Endothelial cell of umbilical vein (primary cell): Measurements from ENCODE around the gene STK32C. TPM values are rescaled to one million over a fixed set of nuclear protein-coding genes. Genes with fewer than 3 reads are reported as not detected.

Experiments
- BruUV-seq: library from RNA; stranded (reverse); fragments of 400-500 nt; replicated peaks from 2 replicates; lab custom pipeline; 2021; lab: Mats Ljungman, UMichigan
- CTCF ChIA-PET: fragments of 300-600, 350-600 bp; sonication (Branson Sonifier 250); formaldehyde crosslinking; loops from one replicate; lab custom pipeline; 2021; ENCODE audit warnings: antibody characterized with exemption, inconsistent platforms; lab: Charles Lee
- POLR2A ChIA-PET: fragments of 300-600, 350-600 bp; sonication (Branson Sonifier 250); formaldehyde crosslinking; loops from one replicate; lab custom pipeline; 2021; ENCODE audit warnings: antibody characterized with exemption, inconsistent platforms; lab: Charles Lee
- DNase-seq: peaks from one replicate; pipeline ENCODE4 v3.0.0-alpha.2; 2011; ENCODE audit warnings: low read depth, low spot score
- FAIRE-seq: peaks from 2 replicates; lab custom pipeline; 2011; peaks lifted over from hg19 to GRCh38; lab: Jason Lieb, UNC
- H2AFZ ChIP-seq: 2 replicates; pipeline ENCODE4 v1.6.0; 2012; ENCODE audit warnings: low read depth, low read length, control low read depth, inconsistent platforms
- H3K27ac ChIP-seq: 2 replicates; pipeline ENCODE4 v1.5.1; 2011; ENCODE audit warnings: low read depth, mild to moderate bottlenecking, control low read depth, low read length, moderate library complexity; ENCODE audit not compliant: insufficient read depth
- H3K27me3 ChIP-seq, 2 experiments: 2 replicates each; pipeline versions ENCODE4 v1.6.0 to v1.6.1; 2011; ENCODE audit warnings: low read length in 2 of 2, mixed read lengths in 1 of 2; ENCODE audit not compliant: control insufficient read depth in 2 of 2, insufficient read depth in 2 of 2
- H3K36me3 ChIP-seq, 2 experiments: 2 replicates in 1 of 2; 3 replicates in 1 of 2; pipeline ENCODE4 v1.5.1; 2011; ENCODE audit warnings: low read length in 2 of 2, mild to moderate bottlenecking in 1 of 2, moderate library complexity in 1 of 2; ENCODE audit not compliant: control insufficient read depth in 2 of 2, insufficient read depth in 2 of 2; ENCODE audit errors: extremely low read depth in 1 of 2
- H3K4me1 ChIP-seq: 3 replicates; pipeline ENCODE4 v1.5.1; 2011; ENCODE audit warnings: mild to moderate bottlenecking, low read length; ENCODE audit not compliant: control insufficient read depth, insufficient read depth; ENCODE audit errors: extremely low read depth
- H3K4me2 ChIP-seq: 2 replicates; pipeline ENCODE4 v1.6.1; 2011; ENCODE audit warnings: low read length, control low read depth, mixed read lengths; ENCODE audit not compliant: insufficient read depth
- H3K4me3 ChIP-seq, 3 experiments: fragments of 200-600 bp in 1 of 3; sonication (generic), shearing (Covaris generic) in 1 of 3; replicated peaks in 1 of 3; 2 replicates each; pipeline ENCODE4 v1.5.1; 2011 to 2016; ENCODE audit warnings: control low read depth in 3 of 3, low read length in 3 of 3, mild to moderate bottlenecking in 2 of 3, inconsistent platforms in 1 of 3, low read depth in 1 of 3, moderate library complexity in 1 of 3; ENCODE audit not compliant: insufficient read depth in 1 of 3
- H3K79me2 ChIP-seq: 2 replicates; pipeline ENCODE4 v1.6.0; 2012; ENCODE audit warnings: low read length, inconsistent platforms; ENCODE audit not compliant: control insufficient read depth, insufficient read depth
- H3K9ac ChIP-seq: replicated peaks from 2 replicates; pipeline ENCODE3; 2011; ENCODE audit warnings: low read length, control low read depth; ENCODE audit not compliant: insufficient read depth; ENCODE audit errors: extremely low read depth
- H3K9me1 ChIP-seq: replicated peaks from 3 replicates; pipeline ENCODE4 v1.6.0; 2011; ENCODE audit warnings: mild to moderate bottlenecking, low read length; ENCODE audit not compliant: control insufficient read depth, insufficient read depth; ENCODE audit errors: extremely low read depth
- H3K9me3 ChIP-seq: replicated peaks from 2 replicates; pipeline ENCODE4 v1.5.1; 2012; ENCODE audit warnings: low read length, inconsistent platforms; ENCODE audit not compliant: control insufficient read depth, insufficient read depth
- H4K20me1 ChIP-seq: replicated peaks from 2 replicates; pipeline ENCODE3; 2011; ENCODE audit warnings: mild to moderate bottlenecking, low read length; ENCODE audit not compliant: control insufficient read depth, insufficient read depth; ENCODE audit errors: extremely low read depth
- CTCF ChIP-seq, 2 donors: IDR thresholded peaks; 1 replicate in 1 of 2; 2 replicates in 1 of 2; pipeline ENCODE4 v1.5.1; 2011; ENCODE audit warnings: low read length in 2 of 2, mild to moderate bottlenecking in 2 of 2, moderate library complexity in 2 of 2, control low read depth in 1 of 2, inconsistent platforms in 1 of 2, low read depth in 1 of 2; ENCODE audit not compliant: insufficient read depth in 1 of 2; ENCODE audit errors: extremely low read depth in 1 of 2
- EZH2 ChIP-seq: IDR thresholded peaks from 2 replicates; pipeline ENCODE4 v1.6.1; 2012; ENCODE audit warnings: borderline replicate concordance, low read depth, mild to moderate bottlenecking, moderate library complexity, low read length, inconsistent platforms; ENCODE audit not compliant: severe bottlenecking
- FOS ChIP-seq: IDR thresholded peaks from 2 replicates; pipeline ENCODE4 v1.6.1; 2011; ENCODE audit warnings: mild to moderate bottlenecking, low read length, moderate library complexity, borderline replicate concordance; ENCODE audit not compliant: insufficient read depth
- GATA2 ChIP-seq: IDR thresholded peaks from 2 replicates; pipeline ENCODE4 v1.7.0; 2011; ENCODE audit warnings: low read depth, mild to moderate bottlenecking, moderate library complexity, mixed read lengths, low read length; ENCODE audit not compliant: insufficient read length, insufficient read depth
- JUN ChIP-seq: IDR thresholded peaks from 2 replicates; pipeline ENCODE4 v1.6.1; 2011; ENCODE audit warnings: borderline replicate concordance, low read depth; ENCODE audit not compliant: insufficient read length, insufficient read depth
- MYC ChIP-seq: IDR thresholded peaks from one replicate; pipeline ENCODE4 v1.6.1; 2011; ENCODE audit warnings: mild to moderate bottlenecking, low read depth, low read length
- POLR2A ChIP-seq: IDR thresholded peaks from 2 replicates; pipeline ENCODE4 v1.6.1; 2012; ENCODE audit warnings: low read depth, mild to moderate bottlenecking, control low read depth, low read length
- POLR2AphosphoS5 ChIP-seq: IDR thresholded peaks from 2 replicates; pipeline ENCODE4 v1.6.1; 2012; ENCODE audit warnings: low read depth, mild to moderate bottlenecking, control low read depth, low read length, moderate library complexity; ENCODE audit not compliant: insufficient read depth
- dilution Hi-C: fragments of 300-500 bp; cut with MboI; formaldehyde crosslinking; loops from one replicate; pipeline ENCODE4 v1.15.0; 2019; ENCODE audit warnings: low sequenced_read_pairs; ENCODE audit not compliant: extremely low pct_ligation_motif_present
- intact Hi-C: fragments of 100-400 bp; cut with micrococcal nuclease; formaldehyde crosslinking; loops from one replicate; pipeline ENCODE4 v1.10.0; 2022
- polyA plus RNA-seq, 4 experiments: library from polyadenylated mRNA; depleted of rRNA in 3 of 4; stranded (reverse) in 3 of 4; unstranded in 1 of 4; fragments of >200 nt; gene quantifications; 2 replicates each; pipeline versions ENCODE4 v1.2.1 to v1.2.3, GENCODE V29; 2011 to 2012; ENCODE audit warnings: missing spikeins in 1 of 4
- total RNA-seq: library from RNA; stranded (reverse); gene quantifications from 2 replicates; pipeline ENCODE4 v1.2.3, GENCODE V29; 2021
- TF ChIP-seq, protein P1 (sequence below): IDR thresholded peaks from 2 replicates; pipeline ENCODE4 v1.6.1; 2011; ENCODE audit not compliant: insufficient read depth, insufficient read length

STK32C gene
- total and polyA plus RNA-seq, 2 donors (not counting 3 experiments of a cell fraction or from before 2014, with no cell fraction given): 5.4 to 14.1 TPM

DNA sequence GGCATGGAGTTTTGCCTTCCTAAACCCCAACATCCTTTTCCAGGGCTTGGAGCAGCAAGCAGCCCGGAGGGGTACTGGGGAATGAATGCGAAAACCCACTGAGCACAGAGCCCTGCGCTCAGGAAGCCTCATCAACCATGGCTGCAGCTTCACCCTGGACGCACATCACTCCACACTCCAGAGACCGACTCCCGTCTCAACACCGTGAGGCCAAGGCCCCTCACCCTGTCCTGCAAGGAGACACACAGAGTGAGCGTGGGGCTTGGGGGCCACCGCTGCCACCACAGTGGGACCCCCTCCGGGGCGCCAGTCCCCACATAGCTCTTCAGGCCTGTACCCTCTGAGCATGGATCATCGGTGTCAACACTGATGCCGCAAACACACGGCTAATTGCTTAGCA is 79.1 kb downstream of the STK32C start:
- dilution Hi-C loops (no loop called here), intact Hi-C loops (no loop called here)
- ChIA-PET POLR2A (no interaction called here), CTCF (no interaction called here)
- H4K20me1 ChIP-seq: no peaks in the 10 kb centered on the region
- H3K4me3 ChIP-seq: no peak overlapping the region
- H3K9ac ChIP-seq: no peak overlapping the region
- no peak overlapping the region for H3K4me2 ChIP-seq
- no peak for TF ChIP-seq MYC
- TF ChIP-seq EZH2: no peak
- no peak for TF ChIP-seq POLR2A
- TF ChIP-seq FOS: no peak
- no TSS peak for BruUV-seq
- H3K27ac ChIP-seq: no peak overlapping the region
- DNase-seq: no peak
- no peaks in the 10 kb centered on the region for H3K79me2 ChIP-seq
- no peaks in the 10 kb centered on the region for H3K27me3 ChIP-seq
- H3K36me3 ChIP-seq: no peaks in the 10 kb centered on the region
- no peak overlapping the region for H2AFZ ChIP-seq
- H3K9me1 ChIP-seq: no peaks in the 10 kb centered on the region
- FAIRE-seq: no peak
- no peaks in the 10 kb centered on the region for H3K9me3 ChIP-seq
- H3K4me1 ChIP-seq: no peaks in the 10 kb centered on the region

- no peaks in the 10 kb centered on the region for H3K9me1 ChIP-seq
- no peak overlapping the region for H3K9ac ChIP-seq
- TF ChIP-seq JUN: no peak
- no peak for TF ChIP-seq CTCF (IDR thresholded peaks at IDR 0.05; ENCODE audit: extremely low read depth in 1 of 2, insufficient read depth in 1 of 2, low read depth in 1 of 2, low read length in 2 of 2)
- no peak for TF ChIP-seq EZH2
- TF ChIP-seq POLR2A: no peak
- no peak for TF ChIP-seq GATA2
- TF ChIP-seq POLR2AphosphoS5: no peak
- TF ChIP-seq, protein P1, sequence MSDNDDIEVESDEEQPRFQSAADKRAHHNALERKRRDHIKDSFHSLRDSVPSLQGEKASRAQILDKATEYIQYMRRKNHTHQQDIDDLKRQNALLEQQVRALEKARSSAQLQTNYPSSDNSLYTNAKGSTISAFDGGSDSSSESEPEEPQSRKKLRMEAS: no peak
- TF ChIP-seq FOS: no peak
- TF ChIP-seq MYC: no peak
- H3K27ac ChIP-seq: no peak overlapping the region
- FAIRE-seq (no peak), DNase-seq (no peak)
- intact Hi-C loops: no loop called here
- no peak overlapping the region for H3K4me3 ChIP-seq
- H3K27me3 ChIP-seq: no peaks in the 10 kb centered on the region
- H3K36me3 ChIP-seq: no peaks in the 10 kb centered on the region
- H3K4me1 ChIP-seq: no peaks in the 10 kb centered on the region
- dilution Hi-C loops: no loop called here
- H3K4me2 ChIP-seq: no peak overlapping the region
- POLR2A ChIA-PET: no interaction called here
- no peaks in the 10 kb centered on the region for H3K9me3 ChIP-seq
- no peaks in the 10 kb centered on the region for H4K20me1 ChIP-seq
- BruUV-seq: no TSS peak
- H3K79me2 ChIP-seq: no peaks in the 10 kb centered on the region
- CTCF ChIA-PET: no interaction called here
- no peak overlapping the region for H2AFZ ChIP-seq
Measured at GRCh38 chr10:132227851-132228390, 79.8 kb downstream of the STK32C start.
